GM12878 (cell line): Measurements from ENCODE around the gene TMEM97. TPM values are rescaled to one million over a fixed set of nuclear protein-coding genes. Genes with fewer than 3 reads are reported as not detected.

ENCODE experiments used
- ATAC-seq: fragments of 200-7000 bp; cut with Tn5 transposase; 3 replicates; pipeline ENCODE4 v1.9.1; 2020; ENCODE audit warnings: mild to moderate bottlenecking, moderate library complexity
- BruUV-seq: library from RNA; stranded (reverse); fragments of 400-500 nt; replicated peaks from 2 replicates; lab custom pipeline; 2021; lab: Mats Ljungman, UMichigan
- CTCF ChIA-PET: fragments of 300-600 bp; sonication (Branson Sonifier 250); formaldehyde crosslinking; extraction: SDS; loops from one replicate; lab custom pipeline; 2021; ENCODE audit warnings: inconsistent platforms; lab: Yijun Ruan, JAX
- POLR2A ChIA-PET: fragments of 350-600 bp; formaldehyde crosslinking; extraction: SDS; loops from one replicate; lab custom pipeline; 2021; ENCODE audit warnings: inconsistent platforms; lab: Charles Lee
- RAD21 ChIA-PET: fragments of 300-600 bp; sonication (Branson Sonifier 250); formaldehyde crosslinking; loops from one replicate; lab custom pipeline; 2023; ENCODE audit warnings: antibody characterized with exemption; ENCODE audit not compliant: unreplicated experiment; lab: Charles Lee
- SMC1A ChIA-PET: fragments of 300-600 bp; sonication (Branson Sonifier 250); formaldehyde crosslinking; loops from one replicate; lab custom pipeline; 2023; ENCODE audit not compliant: unreplicated experiment, uncharacterized antibody; lab: Charles Lee
- DNase-seq: peaks from one replicate; pipeline ENCODE4 v3.0.0-alpha.2; 2011; ENCODE audit warnings: low read depth, low spot score
- FAIRE-seq: peaks from 3 replicates; lab custom pipeline; 2011; peaks lifted over from hg19 to GRCh38; lab: Jason Lieb, UNC
- H2AFZ ChIP-seq: 2 replicates; pipeline ENCODE4 v1.6.0; 2011; ENCODE audit warnings: low read depth, low read length, control low read depth; ENCODE audit not compliant: control insufficient read depth
- H3K27ac ChIP-seq: 2 replicates; pipeline ENCODE4 v1.5.1; 2011; ENCODE audit warnings: control low read depth; ENCODE audit not compliant: control insufficient read depth, insufficient read depth
- H3K27me3 ChIP-seq, 2 experiments: replicated peaks in 1 of 2; 2 replicates each; pipeline versions ENCODE4 v1.6.0 to v1.6.1; 2011; ENCODE audit warnings: low read length in 1 of 2; ENCODE audit not compliant: control insufficient read depth in 2 of 2, insufficient read depth in 2 of 2
- H3K36me3 ChIP-seq, 2 experiments: 2 replicates each; pipeline ENCODE4 v1.5.1; 2011; ENCODE audit warnings: low read length in 1 of 2; ENCODE audit not compliant: control insufficient read depth in 2 of 2, insufficient read depth in 2 of 2
- H3K4me1 ChIP-seq: 2 replicates; pipeline ENCODE4 v1.6.1; 2011; ENCODE audit warnings: mild to moderate bottlenecking, low read length, moderate library complexity, mixed read lengths; ENCODE audit not compliant: control insufficient read depth, insufficient read depth
- H3K4me2 ChIP-seq: 2 replicates; pipeline ENCODE4 v1.6.0; 2011; ENCODE audit warnings: control low read depth; ENCODE audit not compliant: control insufficient read depth, insufficient read depth
- H3K4me3 ChIP-seq: fragments of 200-600 bp; sonication (generic); 2 replicates; pipeline ENCODE4 v1.5.1; 2016
- H3K79me2 ChIP-seq: 2 replicates; pipeline ENCODE4 v1.6.0; 2011; ENCODE audit warnings: low read length; ENCODE audit not compliant: control insufficient read depth, insufficient read depth
- H3K9ac ChIP-seq: 2 replicates; pipeline ENCODE4 v1.8.0; 2011; ENCODE audit warnings: low read length, control low read depth, mixed read lengths; ENCODE audit not compliant: control insufficient read depth, insufficient read depth
- H3K9me3 ChIP-seq: replicated peaks from 3 replicates; pipeline ENCODE4 v1.5.1; 2011; ENCODE audit warnings: mild to moderate bottlenecking, low read length; ENCODE audit not compliant: control insufficient read depth, insufficient read depth
- H4K20me1 ChIP-seq: 2 replicates; pipeline ENCODE4 v1.6.0; 2011; ENCODE audit not compliant: control insufficient read depth, insufficient read depth
- ASH2L ChIP-seq: fragments of 300-600, 200-600 bp; sonication (generic); IDR thresholded peaks from 2 replicates; pipeline ENCODE4 v1.6.1; 2017; ENCODE audit warnings: low read depth, mild to moderate bottlenecking, borderline replicate concordance
- CREM ChIP-seq: IDR thresholded peaks from 2 replicates; pipeline ENCODE4 v1.6.1; 2014; ENCODE audit warnings: antibody characterized with exemption, low read depth
- HCFC1 ChIP-seq: fragments of 150-350 bp; IDR thresholded peaks from 2 replicates; pipeline ENCODE4 v1.6.1; 2014; ENCODE audit warnings: low read length
- KLF5 ChIP-seq: fragments of 450-650 bp; IDR thresholded peaks from 2 replicates; pipeline ENCODE4 v1.6.1; 2014; ENCODE audit warnings: mild to moderate bottlenecking; ENCODE audit not compliant: partially characterized antibody
- PML ChIP-seq: IDR thresholded peaks from 2 replicates; pipeline ENCODE4 v1.6.1; 2012; ENCODE audit warnings: low read length, inconsistent platforms
- RAD21 ChIP-seq: IDR thresholded peaks from 2 replicates; pipeline ENCODE4 v1.6.1; 2011; ENCODE audit warnings: mild to moderate bottlenecking, low read depth, low read length, moderate library complexity; ENCODE audit not compliant: insufficient read depth
- SUPT20H ChIP-seq: IDR thresholded peaks from 2 replicates; pipeline ENCODE4 v1.6.1; 2011; ENCODE audit warnings: low read depth, mild to moderate bottlenecking, low read length, moderate library complexity, borderline replicate concordance; ENCODE audit not compliant: control insufficient read depth
- WGBS: methylation state at CpG from one replicate; pipeline ENCODE4 v1.1.6; 2016; ENCODE audit warnings: low lambda C conversion rate; ENCODE audit not compliant: insufficient replicate concordance, insufficient coverage; ENCODE audit errors: missing lambda C conversion rate; 5-methylcytosine and 5-hydroxymethylcytosine counted together
- in situ Hi-C: fragments of 300-500 bp; cut with MboI; formaldehyde crosslinking; loops from 9 replicates; pipeline ENCODE4 v1.14.3; 2018; ENCODE audit warnings: mixed read lengths
- intact Hi-C: fragments of 100-400 bp; cut with micrococcal nuclease; formaldehyde crosslinking; loops from one replicate; pipeline ENCODE4 v1.14.2; 2022; ENCODE audit not compliant: unreplicated experiment
- polyA plus RNA-seq, 11 experiments: library from polyadenylated mRNA; depleted of rRNA in 4 of 11; unstranded in 6 of 11; stranded (reverse) in 5 of 11; fragments of >200 nt; fragmentation: Nextera tagmentation in 4 of 11; fragmentation: Illumina TruSeq in 1 of 11; extraction: Ambion mirVana in 4 of 11; extraction: Trizol in 1 of 11; gene quantifications; 1 replicate in 1 of 11; 2 replicates in 10 of 11; pipeline versions ENCODE4 v1.2.1 to v1.2.3, GENCODE V29; 2011 to 2016; ENCODE audit warnings: inconsistent platforms in 2 of 11, missing spikeins in 2 of 11, low read depth in 1 of 11
- total RNA-seq, 4 experiments: library from RNA; depleted of rRNA in 3 of 4; stranded (reverse); fragments of >200 nt in 3 of 4; fragmentation: Illumina TruSeq in 1 of 4; extraction: Trizol in 1 of 4; gene quantifications; 2 replicates each; pipeline versions ENCODE4 v1.2.1 to v1.2.3, GENCODE V29; 2013 to 2021
- TF ChIP-seq, protein P1 (sequence below): IDR thresholded peaks from 2 replicates; pipeline ENCODE4 v1.6.1; 2012; ENCODE audit warnings: improper control_type of control experiment, low read depth, low read length; ENCODE audit not compliant: insufficient replicate concordance
- TF ChIP-seq, protein P2 (sequence below): fragments of 450-650 bp; IDR thresholded peaks from 2 replicates; pipeline ENCODE4 v1.6.1; 2017; ENCODE audit warnings: antibody characterized with exemption, mild to moderate bottlenecking, moderate library complexity

TMEM97 gene
- total and polyA plus RNA-seq, 10 of the 15 experiments (the other 5 are each of a cell fraction or from before 2014, with no cell fraction given) = 58.0 to 134 (median 86.0) TPM

DNA sequence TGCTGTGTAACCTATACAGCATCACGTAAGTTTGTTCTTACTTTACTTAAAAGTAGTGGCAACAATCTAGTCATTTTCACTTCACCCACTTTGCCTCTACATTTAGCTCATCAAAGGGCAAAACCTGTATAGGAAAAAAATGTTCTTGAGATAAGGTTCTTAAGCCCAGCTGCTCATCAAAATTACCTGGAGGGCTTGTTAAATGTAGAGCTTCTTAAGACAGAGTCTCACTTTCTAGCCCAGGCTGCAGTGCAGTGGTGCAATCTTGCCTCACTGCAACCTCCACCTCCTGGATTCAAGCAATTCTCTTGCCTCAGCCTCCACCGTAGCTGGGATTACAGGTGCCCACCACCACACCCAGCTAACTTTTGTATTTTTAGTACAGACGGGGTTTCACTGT, 38.2 kb upstream of the TMEM97 start (continued):
- TF ChIP-seq, protein P1, sequence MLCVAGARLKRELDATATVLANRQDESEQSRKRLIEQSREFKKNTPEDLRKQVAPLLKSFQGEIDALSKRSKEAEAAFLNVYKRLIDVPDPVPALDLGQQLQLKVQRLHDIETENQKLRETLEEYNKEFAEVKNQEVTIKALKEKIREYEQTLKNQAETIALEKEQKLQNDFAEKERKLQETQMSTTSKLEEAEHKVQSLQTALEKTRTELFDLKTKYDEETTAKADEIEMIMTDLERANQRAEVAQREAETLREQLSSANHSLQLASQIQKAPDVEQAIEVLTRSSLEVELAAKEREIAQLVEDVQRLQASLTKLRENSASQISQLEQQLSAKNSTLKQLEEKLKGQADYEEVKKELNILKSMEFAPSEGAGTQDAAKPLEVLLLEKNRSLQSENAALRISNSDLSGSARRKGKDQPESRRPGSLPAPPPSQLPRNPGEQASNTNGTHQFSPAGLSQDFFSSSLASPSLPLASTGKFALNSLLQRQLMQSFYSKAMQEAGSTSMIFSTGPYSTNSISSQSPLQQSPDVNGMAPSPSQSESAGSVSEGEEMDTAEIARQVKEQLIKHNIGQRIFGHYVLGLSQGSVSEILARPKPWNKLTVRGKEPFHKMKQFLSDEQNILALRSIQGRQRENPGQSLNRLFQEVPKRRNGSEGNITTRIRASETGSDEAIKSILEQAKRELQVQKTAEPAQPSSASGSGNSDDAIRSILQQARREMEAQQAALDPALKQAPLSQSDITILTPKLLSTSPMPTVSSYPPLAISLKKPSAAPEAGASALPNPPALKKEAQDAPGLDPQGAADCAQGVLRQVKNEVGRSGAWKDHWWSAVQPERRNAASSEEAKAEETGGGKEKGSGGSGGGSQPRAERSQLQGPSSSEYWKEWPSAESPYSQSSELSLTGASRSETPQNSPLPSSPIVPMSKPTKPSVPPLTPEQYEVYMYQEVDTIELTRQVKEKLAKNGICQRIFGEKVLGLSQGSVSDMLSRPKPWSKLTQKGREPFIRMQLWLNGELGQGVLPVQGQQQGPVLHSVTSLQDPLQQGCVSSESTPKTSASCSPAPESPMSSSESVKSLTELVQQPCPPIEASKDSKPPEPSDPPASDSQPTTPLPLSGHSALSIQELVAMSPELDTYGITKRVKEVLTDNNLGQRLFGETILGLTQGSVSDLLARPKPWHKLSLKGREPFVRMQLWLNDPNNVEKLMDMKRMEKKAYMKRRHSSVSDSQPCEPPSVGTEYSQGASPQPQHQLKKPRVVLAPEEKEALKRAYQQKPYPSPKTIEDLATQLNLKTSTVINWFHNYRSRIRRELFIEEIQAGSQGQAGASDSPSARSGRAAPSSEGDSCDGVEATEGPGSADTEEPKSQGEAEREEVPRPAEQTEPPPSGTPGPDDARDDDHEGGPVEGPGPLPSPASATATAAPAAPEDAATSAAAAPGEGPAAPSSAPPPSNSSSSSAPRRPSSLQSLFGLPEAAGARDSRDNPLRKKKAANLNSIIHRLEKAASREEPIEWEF = no peak
- TF ChIP-seq PML = no peak

DNA sequence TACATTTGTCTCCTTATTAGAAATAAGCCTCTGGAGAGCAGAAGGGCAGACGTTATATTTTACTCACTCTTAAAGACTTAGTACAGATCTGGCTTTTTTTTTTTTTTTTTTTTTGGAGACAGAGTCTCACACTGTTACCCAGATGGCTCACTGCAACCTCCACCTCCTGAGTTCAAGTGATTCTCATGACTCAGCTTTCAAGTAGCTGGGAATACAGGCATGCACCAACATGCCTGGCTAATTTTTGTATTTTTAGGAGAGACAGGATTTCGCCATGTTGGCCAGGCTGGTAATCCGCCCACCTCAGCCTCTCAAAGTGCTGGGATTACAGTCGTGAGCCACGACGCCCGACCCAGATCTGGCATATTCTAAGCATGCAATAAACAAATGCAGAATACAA, 36.4 kb upstream of the TMEM97 start:
- Histone ChIP-seq H3K4me1 (no peaks in the 10 kb centered on the region; the same call in 1 of the 2 replicates), H3K27me3 (no peaks in the 10 kb centered on the region), H4K20me1 (no peaks in the 10 kb centered on the region; the same call in 1 of the 2 replicates), H3K27ac (no peak overlapping the region), H3K36me3 (no peaks in the 10 kb centered on the region), H3K4me2 (no peak overlapping the region), H3K79me2 (no peaks in the 10 kb centered on the region), H3K9ac (no peak overlapping the region), H3K4me3 (no peak overlapping the region), H2AFZ (no peak overlapping the region), H3K9me3 (no peaks in the 10 kb centered on the region)
- WGBS = 34% methylated on average over 7 of the region's 7 CpGs
- ChIA-PET RAD21 (no interaction called here), SMC1A (no interaction called here), POLR2A (interaction anchor here (0.6 kb wide), 1 partner anchor 32 kb away, joined by 3 read pairs; no protein-coding TSS in a partner anchor), CTCF (no interaction called here)
- FAIRE-seq (no peak), DNase-seq (no peak), ATAC-seq (no peak)
- no TSS peak for BruUV-seq
- intact Hi-C loops = no loop called here
- in situ Hi-C loops = no loop called here
- TF ChIP-seq, protein P2, sequence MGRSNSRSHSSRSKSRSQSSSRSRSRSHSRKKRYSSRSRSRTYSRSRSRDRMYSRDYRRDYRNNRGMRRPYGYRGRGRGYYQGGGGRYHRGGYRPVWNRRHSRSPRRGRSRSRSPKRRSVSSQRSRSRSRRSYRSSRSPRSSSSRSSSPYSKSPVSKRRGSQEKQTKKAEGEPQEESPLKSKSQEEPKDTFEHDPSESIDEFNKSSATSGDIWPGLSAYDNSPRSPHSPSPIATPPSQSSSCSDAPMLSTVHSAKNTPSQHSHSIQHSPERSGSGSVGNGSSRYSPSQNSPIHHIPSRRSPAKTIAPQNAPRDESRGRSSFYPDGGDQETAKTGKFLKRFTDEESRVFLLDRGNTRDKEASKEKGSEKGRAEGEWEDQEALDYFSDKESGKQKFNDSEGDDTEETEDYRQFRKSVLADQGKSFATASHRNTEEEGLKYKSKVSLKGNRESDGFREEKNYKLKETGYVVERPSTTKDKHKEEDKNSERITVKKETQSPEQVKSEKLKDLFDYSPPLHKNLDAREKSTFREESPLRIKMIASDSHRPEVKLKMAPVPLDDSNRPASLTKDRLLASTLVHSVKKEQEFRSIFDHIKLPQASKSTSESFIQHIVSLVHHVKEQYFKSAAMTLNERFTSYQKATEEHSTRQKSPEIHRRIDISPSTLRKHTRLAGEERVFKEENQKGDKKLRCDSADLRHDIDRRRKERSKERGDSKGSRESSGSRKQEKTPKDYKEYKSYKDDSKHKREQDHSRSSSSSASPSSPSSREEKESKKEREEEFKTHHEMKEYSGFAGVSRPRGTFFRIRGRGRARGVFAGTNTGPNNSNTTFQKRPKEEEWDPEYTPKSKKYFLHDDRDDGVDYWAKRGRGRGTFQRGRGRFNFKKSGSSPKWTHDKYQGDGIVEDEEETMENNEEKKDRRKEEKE = no peak
- TF ChIP-seq CREM (no peak), SUPT20H (no peak), ASH2L (no peak), HCFC1 (no peak), KLF5 (no peak), RAD21 (no peak)
- TF ChIP-seq, protein P1 = no peak
